Measurements from ENCODE around the gene ART1. TPM values are rescaled to one million over a fixed set of nuclear protein-coding genes. Genes with fewer than 3 reads are reported as not detected.

The ART1 gene
- total RNA-seq, 1 donor from 2014 or later, result not detected

GRCh38 chr11:3614742-3615171 is 30.2 kb upstream of the ART1 start:
- Mint-ChIP-seq H3K9me3 (ENCODE audit: unreplicated experiment) (peaks cover 6% of the 10 kb centered on the region), H3K27ac (ENCODE audit: unreplicated experiment) (no peak overlapping the region), H3K4me1 (ENCODE audit: unreplicated experiment) (no peaks in the 10 kb centered on the region), H3K4me3 (ENCODE audit: unreplicated experiment) (no peak overlapping the region), H3K36me3 (ENCODE audit: unreplicated experiment) (no peaks in the 10 kb centered on the region), H3K27me3 (ENCODE audit: unreplicated experiment) (peaks cover 4% of the 10 kb centered on the region)
- no peak for DNase-seq (ENCODE audit: extremely low spot score, unreplicated experiment)
- no peak for TF ChIP-seq CTCF (IDR thresholded peaks at IDR 0.05)

- Mint-ChIP-seq H3K27me3 (ENCODE audit: unreplicated experiment) (peaks cover 4% of the 10 kb centered on the region), H3K27ac (ENCODE audit: unreplicated experiment) (peak overlapping the region; percentile 47)
Measured at GRCh38 chr11:3615998-3616397, 28.9 kb upstream of the ART1 start.

GRCh38 chr11:3616721-3617460 is 28.0 kb upstream of the ART1 start:
- H3K27ac Mint-ChIP-seq (ENCODE audit: unreplicated experiment), result no peak overlapping the region
- no peaks in the 10 kb centered on the region for H3K36me3 Mint-ChIP-seq (ENCODE audit: unreplicated experiment)
- peaks cover 5% of the 10 kb centered on the region for H3K9me3 Mint-ChIP-seq (ENCODE audit: unreplicated experiment)
- no peak for DNase-seq (ENCODE audit: extremely low spot score, unreplicated experiment)
- TF ChIP-seq CTCF (IDR thresholded peaks at IDR 0.05), result no peak
- no peaks in the 10 kb centered on the region for H3K4me1 Mint-ChIP-seq (ENCODE audit: unreplicated experiment)
- H3K4me3 Mint-ChIP-seq (ENCODE audit: unreplicated experiment), result no peak overlapping the region
- peaks cover 4% of the 10 kb centered on the region for H3K27me3 Mint-ChIP-seq (ENCODE audit: unreplicated experiment)

More at GRCh38 chr11:3615998-3616397, 28.9 kb upstream of the ART1 start:
- peaks cover 6% of the 10 kb centered on the region for H3K9me3 Mint-ChIP-seq (ENCODE audit: unreplicated experiment)
- no peaks in the 10 kb centered on the region for H3K36me3 Mint-ChIP-seq (ENCODE audit: unreplicated experiment)
- no peak for DNase-seq (ENCODE audit: extremely low spot score, unreplicated experiment)
- no peak for TF ChIP-seq CTCF (IDR thresholded peaks at IDR 0.05)
- no peak overlapping the region for H3K4me3 Mint-ChIP-seq (ENCODE audit: unreplicated experiment)
- no peaks in the 10 kb centered on the region for H3K4me1 Mint-ChIP-seq (ENCODE audit: unreplicated experiment)

- no peaks in the 10 kb centered on the region for H3K9me3 Mint-ChIP-seq (ENCODE audit: unreplicated experiment)
- H3K4me3 Mint-ChIP-seq (ENCODE audit: unreplicated experiment), result no peak overlapping the region
Measured at GRCh38 chr11:3617990-3618389, 26.9 kb upstream of the ART1 start.

More at GRCh38 chr11:3617990-3618389, 26.9 kb upstream of the ART1 start:
- Mint-ChIP-seq H3K27me3 (ENCODE audit: unreplicated experiment) (peaks cover 6% of the 10 kb centered on the region), H3K36me3 (ENCODE audit: unreplicated experiment) (no peaks in the 10 kb centered on the region), H3K27ac (ENCODE audit: unreplicated experiment) (no peak overlapping the region), H3K4me1 (ENCODE audit: unreplicated experiment) (no peaks in the 10 kb centered on the region)
- no peak for DNase-seq (ENCODE audit: extremely low spot score, unreplicated experiment)
- TF ChIP-seq CTCF (IDR thresholded peaks at IDR 0.05), result no peak
